ENCODE measurements around the gene TGM3. TPM values are rescaled to one million over a fixed set of nuclear protein-coding genes. Genes with fewer than 3 reads are reported as not detected.

Gene TGM3
- total RNA-seq, 1 donor from 2014 or later, result not detected

DNA sequence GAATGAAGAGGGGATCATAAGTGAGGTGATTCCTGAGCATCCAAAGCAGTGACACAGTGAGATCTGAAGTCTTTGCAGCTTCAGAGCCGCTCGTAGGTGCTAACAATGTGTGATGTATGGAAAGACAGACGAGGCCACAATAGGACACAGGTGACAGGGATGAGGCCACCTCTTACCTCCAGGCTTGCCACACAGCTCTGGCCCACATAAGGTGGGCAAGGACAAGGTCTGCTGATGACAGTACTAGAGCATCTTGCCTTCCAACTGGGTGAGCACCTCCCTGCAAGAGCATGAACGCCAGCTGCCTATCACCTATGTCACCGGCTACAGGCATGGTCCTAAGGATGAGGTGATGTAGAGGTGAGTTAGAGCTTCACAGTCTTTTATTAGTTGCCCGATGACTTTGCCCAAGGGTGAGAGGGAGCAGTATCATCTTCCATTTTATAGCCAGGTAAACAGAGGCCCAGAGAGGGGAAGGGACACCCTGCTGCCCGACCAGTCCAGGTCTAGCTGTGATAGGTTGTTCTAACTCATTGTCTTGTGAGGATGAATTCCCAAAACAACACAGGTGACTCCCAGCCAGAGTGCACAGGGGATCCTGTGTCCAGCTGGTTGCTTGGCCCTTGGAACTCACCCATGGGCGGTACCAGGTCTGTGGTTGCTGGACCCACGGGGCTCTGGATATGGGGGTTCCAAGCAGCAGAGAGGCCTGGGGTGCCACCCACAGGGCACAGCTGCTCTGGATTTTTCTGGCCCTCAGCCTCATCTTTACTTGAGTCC is 78.7 kb downstream of the TGM3 start:
- no peaks in the 10 kb centered on the region for H3K9me3 ChIP-seq (replicated peaks)
- TF ChIP-seq, protein P1, sequence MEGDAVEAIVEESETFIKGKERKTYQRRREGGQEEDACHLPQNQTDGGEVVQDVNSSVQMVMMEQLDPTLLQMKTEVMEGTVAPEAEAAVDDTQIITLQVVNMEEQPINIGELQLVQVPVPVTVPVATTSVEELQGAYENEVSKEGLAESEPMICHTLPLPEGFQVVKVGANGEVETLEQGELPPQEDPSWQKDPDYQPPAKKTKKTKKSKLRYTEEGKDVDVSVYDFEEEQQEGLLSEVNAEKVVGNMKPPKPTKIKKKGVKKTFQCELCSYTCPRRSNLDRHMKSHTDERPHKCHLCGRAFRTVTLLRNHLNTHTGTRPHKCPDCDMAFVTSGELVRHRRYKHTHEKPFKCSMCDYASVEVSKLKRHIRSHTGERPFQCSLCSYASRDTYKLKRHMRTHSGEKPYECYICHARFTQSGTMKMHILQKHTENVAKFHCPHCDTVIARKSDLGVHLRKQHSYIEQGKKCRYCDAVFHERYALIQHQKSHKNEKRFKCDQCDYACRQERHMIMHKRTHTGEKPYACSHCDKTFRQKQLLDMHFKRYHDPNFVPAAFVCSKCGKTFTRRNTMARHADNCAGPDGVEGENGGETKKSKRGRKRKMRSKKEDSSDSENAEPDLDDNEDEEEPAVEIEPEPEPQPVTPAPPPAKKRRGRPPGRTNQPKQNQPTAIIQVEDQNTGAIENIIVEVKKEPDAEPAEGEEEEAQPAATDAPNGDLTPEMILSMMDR (IDR thresholded peaks at IDR 0.05; ENCODE audit: borderline replicate concordance), result no peak
- intact Hi-C loops (cut with micrococcal nuclease), result no loop called here
- H3K27ac ChIP-seq (replicated peaks), result no peak overlapping the region
- DNase-seq, result no peak
- no peak overlapping the region for H3K4me3 ChIP-seq
- no peaks in the 10 kb centered on the region for H3K36me3 ChIP-seq
- no peaks in the 10 kb centered on the region for H3K4me1 ChIP-seq
- H3K27me3 ChIP-seq (ENCODE audit: low read depth), result peaks cover 60% of the 10 kb centered on the region

DNA sequence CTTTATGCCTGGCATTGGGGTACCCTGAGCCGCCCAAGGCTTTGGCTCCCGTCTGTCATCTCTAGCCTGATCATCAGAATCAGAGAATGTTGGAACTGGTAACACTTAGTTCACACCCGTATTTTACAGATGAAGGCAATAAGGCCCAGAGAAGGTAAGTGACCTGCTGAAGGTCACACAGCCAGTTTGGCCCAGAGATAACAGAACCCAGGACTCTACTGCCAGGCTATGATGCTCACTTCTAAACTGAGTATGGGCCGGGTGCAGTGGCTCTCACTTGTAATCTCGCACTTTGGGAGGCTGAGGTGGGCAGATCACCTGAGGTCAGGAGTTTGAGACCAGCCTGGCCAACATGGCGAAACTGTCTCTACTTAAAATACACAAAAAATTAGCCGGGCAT is 83.1 kb downstream of the TGM3 start:
- TF ChIP-seq, protein P1 (IDR thresholded peaks at IDR 0.05; ENCODE audit: borderline replicate concordance), result no peak
- no peak overlapping the region for H3K4me3 ChIP-seq
- no peak overlapping the region for H3K27ac ChIP-seq (replicated peaks)
- H3K4me1 ChIP-seq, result no peaks in the 10 kb centered on the region
- intact Hi-C loops (cut with micrococcal nuclease), result no loop called here
- no peaks in the 10 kb centered on the region for H3K36me3 ChIP-seq
- no peak for DNase-seq
- peaks cover 34% of the 10 kb centered on the region for H3K27me3 ChIP-seq (ENCODE audit: low read depth)
- no peaks in the 10 kb centered on the region for H3K9me3 ChIP-seq (replicated peaks)

DNA sequence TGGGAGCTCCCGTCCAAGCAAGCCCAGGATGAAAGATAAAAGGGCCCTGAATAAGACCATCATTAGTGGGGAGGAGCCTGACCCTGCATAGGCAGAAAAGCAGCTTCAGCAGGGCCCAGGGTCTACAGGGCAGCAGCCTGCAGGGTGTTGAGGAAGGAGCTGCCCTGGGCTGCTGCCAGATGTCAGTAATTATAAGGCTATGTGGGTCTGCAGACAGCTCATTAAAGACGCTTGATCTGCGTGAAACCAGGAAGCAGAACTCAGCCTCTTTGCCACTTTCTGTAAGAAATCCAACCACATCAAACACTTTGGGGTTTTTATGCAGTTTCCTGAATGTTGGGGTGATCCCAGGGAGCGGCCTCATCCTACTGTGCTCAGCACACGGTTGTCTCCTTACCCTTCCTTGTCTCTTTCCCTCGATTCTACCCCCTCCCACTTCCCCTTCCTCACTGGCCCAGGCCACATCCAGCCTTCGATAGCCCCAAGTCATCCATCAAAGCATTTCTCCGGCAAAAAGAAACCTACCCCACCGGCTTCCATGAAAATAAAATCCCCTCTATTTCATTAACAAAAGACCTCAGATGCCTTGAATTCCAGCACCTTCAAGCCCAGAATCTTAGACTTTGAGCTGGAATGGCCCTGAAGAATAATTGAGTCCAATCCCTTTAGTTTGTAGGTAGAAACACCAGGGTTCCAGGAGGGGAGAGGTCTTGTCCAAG is 83.9 kb downstream of the TGM3 start:
- peaks cover 34% of the 10 kb centered on the region for H3K27me3 ChIP-seq (ENCODE audit: low read depth)
- TF ChIP-seq, protein P1 (IDR thresholded peaks at IDR 0.05; ENCODE audit: borderline replicate concordance), result no peak
- H3K36me3 ChIP-seq, result no peaks in the 10 kb centered on the region
- no peak overlapping the region for H3K27ac ChIP-seq (replicated peaks)
- no peaks in the 10 kb centered on the region for H3K4me1 ChIP-seq
- DNase-seq, result no peak
- H3K4me3 ChIP-seq, result no peak overlapping the region
- intact Hi-C loops (cut with micrococcal nuclease), result no loop called here
- no peaks in the 10 kb centered on the region for H3K9me3 ChIP-seq (replicated peaks)

DNA sequence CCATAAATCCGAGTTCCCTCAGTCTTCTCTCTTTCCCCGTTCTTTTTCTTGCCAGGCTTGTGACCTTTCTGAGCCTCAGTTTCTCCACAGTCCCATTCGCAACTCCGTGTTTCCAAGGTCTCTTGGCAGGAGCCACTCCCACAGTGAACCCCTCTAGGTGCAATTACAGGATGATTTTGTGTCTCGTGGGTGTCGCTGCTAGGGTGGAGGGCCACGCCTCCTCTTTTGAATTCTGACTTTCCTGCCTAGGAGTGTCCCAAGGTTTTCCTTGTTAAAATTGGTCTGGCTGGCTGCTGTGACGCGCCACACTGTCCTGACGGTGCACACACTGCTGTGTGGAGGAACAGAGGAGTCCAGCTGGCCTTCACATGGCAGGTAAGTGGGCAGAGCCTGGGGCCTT is 84.8 kb downstream of the TGM3 start, which contains the start of gene TGM6:
TSS of gene TGM6 (plus strand) at position 301 of the 400 bp plus-strand sequence. CDS start at position 369, 68 bp downstream.
- DNase-seq, result no peak
- Histone ChIP-seq H3K4me3 (no peak within 1 kb of the TSS), H3K27me3 (ENCODE audit: low read depth) (peaks cover 40% of the 10 kb centered on the region), H3K27ac (replicated peaks) (no peak within 1 kb of the TSS), H3K4me1 (no peaks in the 10 kb centered on the region), H3K36me3 (no peaks in the 10 kb centered on the region), H3K9me3 (replicated peaks) (no peaks in the 10 kb centered on the region)
- intact Hi-C loops (cut with micrococcal nuclease), result no loop called here
- TF ChIP-seq, protein P1 (IDR thresholded peaks at IDR 0.05; ENCODE audit: borderline replicate concordance), result no peak

DNA sequence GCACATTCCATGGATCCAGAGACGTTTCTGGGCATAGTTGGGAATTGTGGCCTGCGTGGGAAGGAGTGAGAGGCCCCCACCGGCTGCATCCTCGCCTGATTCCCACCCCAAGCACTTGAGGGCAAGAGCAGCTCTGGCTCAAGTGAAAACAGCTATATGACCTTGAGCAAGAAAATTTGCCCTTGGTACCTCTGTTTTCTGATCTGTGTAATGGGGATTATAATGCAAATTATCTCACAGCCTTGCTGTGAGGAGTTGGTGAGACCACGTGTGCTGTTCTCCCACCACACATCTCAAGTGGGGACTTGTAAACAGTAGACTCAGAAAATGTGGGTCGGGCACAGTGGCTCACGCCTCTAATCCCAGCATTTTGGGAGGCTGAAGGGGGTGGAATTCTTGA is 85.5 kb downstream of the TGM3 start:
- no peaks in the 10 kb centered on the region for H3K36me3 ChIP-seq
- TF ChIP-seq, protein P1 (IDR thresholded peaks at IDR 0.05; ENCODE audit: borderline replicate concordance), result no peak
- H3K27ac ChIP-seq (replicated peaks), result no peak overlapping the region
- no peaks in the 10 kb centered on the region for H3K9me3 ChIP-seq (replicated peaks)
- no peak for DNase-seq
- intact Hi-C loops (cut with micrococcal nuclease), result no loop called here
- H3K27me3 ChIP-seq (ENCODE audit: low read depth), result peaks cover 47% of the 10 kb centered on the region
- H3K4me1 ChIP-seq, result no peaks in the 10 kb centered on the region
- H3K4me3 ChIP-seq, result no peak overlapping the region

Data from left ventricle myocardium inferior (tissue), 1 donor.